HepG2 (cell line): ENCODE measurements around the gene GBA2.

Experiments used
- FIP1L1 ChIP-seq: fragments of 200-400 bp; formaldehyde crosslinking; IDR thresholded peaks from 2 replicates; pipeline ENCODE4 v1.6.1; 2018; ENCODE audit warnings: low read depth, mild to moderate bottlenecking, low read length, moderate library complexity, borderline replicate concordance; ENCODE audit not compliant: insufficient read depth
- HNF4G ChIP-seq, 2 experiments: sonication (generic) in 1 of 2; formaldehyde crosslinking in 1 of 2; IDR thresholded peaks; 2 replicates each; pipeline versions ENCODE4 v1.4.0 to v1.6.1; 2011 to 2020; ENCODE audit warnings: borderline replicate concordance in 2 of 2, low read depth in 2 of 2, mild to moderate bottlenecking in 2 of 2, low read length in 1 of 2, missing genetic modification reagents in 1 of 2, moderate library complexity in 1 of 2
- IRX3 ChIP-seq: sonication (generic); formaldehyde crosslinking; IDR thresholded peaks from 2 replicates; pipeline ENCODE4 v1.8.1; 2023; ENCODE audit warnings: mild to moderate bottlenecking, low read depth, missing genetic modification reagents, borderline replicate concordance
- NCOA2 ChIP-seq: sonication (generic); formaldehyde crosslinking; IDR thresholded peaks from 2 replicates; pipeline ENCODE4 v1.8.0; 2022; ENCODE audit warnings: inconsistent platforms
- REPIN1 ChIP-seq: sonication (generic); formaldehyde crosslinking; IDR thresholded peaks from 2 replicates; pipeline ENCODE4 v1.8.0; 2022; ENCODE audit warnings: missing genetic modification reagents, low read depth, mild to moderate bottlenecking, borderline replicate concordance
- RFX5 ChIP-seq: IDR thresholded peaks from 2 replicates; pipeline ENCODE4 v1.6.1; 2011; ENCODE audit warnings: low read depth, low read length, improper control_type of control experiment
- SALL2 ChIP-seq: sonication (generic); formaldehyde crosslinking; IDR thresholded peaks from 2 replicates; pipeline ENCODE4 v1.8.1; 2023; ENCODE audit warnings: mild to moderate bottlenecking, missing genetic modification reagents, inconsistent platforms
- SMARCE1 ChIP-seq: fragments of 450-650 bp; IDR thresholded peaks from 2 replicates; pipeline ENCODE4 v1.6.1; 2017; ENCODE audit warnings: borderline replicate concordance
- TCF7 ChIP-seq: sonication (generic); IDR thresholded peaks from 2 replicates; pipeline ENCODE4 v1.6.1; 2016; ENCODE audit warnings: antibody characterized with exemption, low read depth
- TF ChIP-seq, protein P1 (sequence below): IDR thresholded peaks from 2 replicates; pipeline ENCODE4 v1.6.1; 2012; ENCODE audit warnings: inconsistent platforms

DNA sequence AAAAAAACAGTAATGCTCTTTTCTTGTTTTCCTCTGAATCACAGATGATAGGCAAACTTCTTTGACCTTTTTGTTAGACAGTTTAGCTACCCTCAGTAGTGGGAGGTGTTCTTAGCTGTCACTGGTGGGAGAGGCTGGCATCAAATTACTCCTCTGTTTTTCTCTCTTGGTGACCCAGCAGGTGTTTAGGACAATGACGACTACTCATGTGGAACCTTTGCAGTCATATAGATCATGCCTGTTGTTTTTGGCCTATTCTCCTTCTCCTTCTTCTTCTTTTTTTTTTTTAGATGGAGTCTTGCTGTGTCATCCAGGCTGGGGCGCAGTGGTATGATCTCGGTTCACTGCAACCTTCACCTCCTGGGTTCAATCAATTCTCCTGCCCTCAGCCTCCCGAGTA lies 27.0 kb upstream of the GBA2 start:
- TF ChIP-seq FIP1L1 (no peak), HNF4G (IDR thresholded peaks at IDR 0.05; ENCODE audit: borderline replicate concordance, low read depth, low read length) (no peak), HNF4G (CRISPR knock-in tag; IDR thresholded peaks at IDR 0.05; ENCODE audit: borderline replicate concordance, low read depth) (no peak), SMARCE1 (no peak), SALL2 (CRISPR knock-in tag) (no peak), RFX5 (no peak), IRX3 (no peak), NCOA2 (no peak), REPIN1 (CRISPR knock-in tag) (no peak), TCF7 (no peak)
- TF ChIP-seq, protein P1, sequence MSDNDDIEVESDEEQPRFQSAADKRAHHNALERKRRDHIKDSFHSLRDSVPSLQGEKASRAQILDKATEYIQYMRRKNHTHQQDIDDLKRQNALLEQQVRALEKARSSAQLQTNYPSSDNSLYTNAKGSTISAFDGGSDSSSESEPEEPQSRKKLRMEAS = no peak
